Activated CD8-positive, alpha-beta T cell treated with anti-CD3 and anti-CD28 coated beads, Interleukin-2, amount 10 ng/mL, durations not matched to agents 7 days and 5 days (primary cell): ENCODE results near the gene GTF3A. TPM values are rescaled to one million over a fixed set of nuclear protein-coding genes. Genes with fewer than 3 reads are reported as not detected.

Experiments used
- ATAC-seq: fragments of 150-1000 bp; cut with Tn5 transposase; one replicate; pipeline ENCODE4 v1.10.0; 2021; ENCODE audit warnings: moderate library complexity
- CTCF ChIA-PET: fragments of 350-600 bp; sonication (Branson Sonifier 250); formaldehyde crosslinking; loops from one replicate; lab custom pipeline; 2021; ENCODE audit warnings: antibody characterized with exemption; lab: Charles Lee
- POLR2A ChIA-PET: fragments of 350-600 bp; sonication (Branson Sonifier 250); formaldehyde crosslinking; loops from one replicate; lab custom pipeline; 2021; ENCODE audit warnings: antibody characterized with exemption; lab: Charles Lee
- DNase-seq: peaks from one replicate; pipeline ENCODE4 v3.0.0-alpha.2; 2020
- H3K27ac Mint-ChIP-seq: one replicate; pipeline ENCODE4 v1.8.0; 2021; ENCODE audit warnings: mild to moderate bottlenecking, mixed read lengths
- H3K27me3 Mint-ChIP-seq: one replicate; pipeline ENCODE4 v1.8.0; 2021; ENCODE audit warnings: low read depth, mixed read lengths
- H3K36me3 Mint-ChIP-seq: one replicate; pipeline ENCODE4 v1.8.0; 2021; ENCODE audit warnings: low read depth, mixed read lengths
- H3K4me1 Mint-ChIP-seq: one replicate; pipeline ENCODE4 v1.8.0; 2021; ENCODE audit warnings: low read depth, mixed read lengths
- H3K4me3 Mint-ChIP-seq: one replicate; pipeline ENCODE4 v1.8.0; 2021; ENCODE audit warnings: mild to moderate bottlenecking, mixed read lengths
- H3K9me3 Mint-ChIP-seq: one replicate; pipeline ENCODE4 v1.8.0; 2022; ENCODE audit warnings: mixed read lengths; ENCODE audit not compliant: insufficient read depth
- total RNA-seq, 2 experiments: library from RNA; stranded (reverse); gene quantifications; one replicate each; pipeline ENCODE4 v1.2.3, GENCODE V29; 2021

Gene GTF3A
- total RNA-seq, 2 experiments from 2014 or later = 227 to 233 TPM

- CTCF ChIA-PET = interaction anchor here (1.1 to 4.0 kb wide), 5 partner anchors 24 to 377 kb away, joined by 3 to 36 read pairs (median 9); partner anchors contain the start of genes GTF3A, LNX2 and POLR1D
- no peaks in the 10 kb centered on the region for H3K27me3 Mint-ChIP-seq
- H3K9me3 Mint-ChIP-seq = no peaks in the 10 kb centered on the region
- H3K36me3 Mint-ChIP-seq = peaks cover 6% of the 10 kb centered on the region
- H3K27ac Mint-ChIP-seq = peak within 1 kb of the TSS; percentile 93
- peaks cover 55% of the 10 kb centered on the region for H3K4me1 Mint-ChIP-seq
- H3K4me3 Mint-ChIP-seq = peak within 1 kb of the TSS; percentile 91
- POLR2A ChIA-PET = interaction anchor here (0.7 to 10.0 kb wide), 8 partner anchors 13 to 171 kb away, joined by 3 to 156 read pairs (median 4); partner anchors contain the start of genes GTF3A and LNX2
- peak; percentile 98 for DNase-seq
- peak; percentile 93 for ATAC-seq
These were observed 25.8 kb downstream of the GTF3A start, which contains the start of gene MTIF3 for GRCh38 chr13:27449936-27450828. Gene MTIF3, minus strand, starts transcription at chr13:27450564. Its CDS starts 10,116 bp downstream, at chr13:27440448.

GRCh38 chr13:27450921-27451471, 26.6 kb downstream of the GTF3A start:
- H3K4me3 Mint-ChIP-seq = peak overlapping the region; percentile 91
- ChIA-PET CTCF (interaction anchor here (1.0 to 2.5 kb wide), 6 partner anchors 9 to 376 kb away, joined by 3 to 10 read pairs (median 5); partner anchors contain the start of genes LNX2 and POLR1D), POLR2A (interaction anchor here (0.7 to 10.0 kb wide), 6 partner anchors 11 to 170 kb away, joined by 3 to 156 read pairs (median 4); partner anchors contain the start of genes GTF3A and LNX2)
- peaks cover 57% of the 10 kb centered on the region for H3K4me1 Mint-ChIP-seq
- H3K36me3 Mint-ChIP-seq = peaks cover 6% of the 10 kb centered on the region
- ATAC-seq (peak; percentile 7), DNase-seq (no peak)
- peak overlapping the region; percentile 93 for H3K27ac Mint-ChIP-seq
- no peaks in the 10 kb centered on the region for H3K27me3 Mint-ChIP-seq
- H3K9me3 Mint-ChIP-seq = no peaks in the 10 kb centered on the region

- Mint-ChIP-seq H3K4me1 (peaks cover 32% of the 10 kb centered on the region), H3K4me3 (peak overlapping the region; percentile 85), H3K36me3 (no peaks in the 10 kb centered on the region), H3K9me3 (no peaks in the 10 kb centered on the region), H3K27ac (peak overlapping the region; percentile 98), H3K27me3 (no peaks in the 10 kb centered on the region)
- CTCF ChIA-PET = interaction anchor here (0.9 to 2.9 kb wide), 7 partner anchors 11 to 164 kb away, joined by 4 to 10 read pairs (median 4); partner anchors contain the start of gene LNX2
- DNase-seq (no peak), ATAC-seq (peak; percentile 50)
- POLR2A ChIA-PET = interaction anchor here (1.0 to 10.0 kb wide), 3 partner anchors 18 to 165 kb away, joined by 5 to 156 read pairs (median 5); partner anchors contain the start of genes GTF3A and LNX2
These were observed 31.0 kb downstream of the GTF3A start for GRCh38 chr13:27455331-27455855.

GRCh38 chr13:27461940-27462584, 37.6 kb downstream of the GTF3A start:
- Mint-ChIP-seq H3K36me3 (no peaks in the 10 kb centered on the region), H3K27me3 (no peaks in the 10 kb centered on the region), H3K4me3 (no peak overlapping the region), H3K27ac (no peak overlapping the region), H3K9me3 (no peaks in the 10 kb centered on the region), H3K4me1 (peaks cover 4% of the 10 kb centered on the region)
- no peak for DNase-seq
- ChIA-PET POLR2A (interaction anchor here (0.6 kb wide), 1 partner anchor 151 kb away, joined by 3 read pairs; no protein-coding TSS in a partner anchor), CTCF (no interaction called here)
- no peak for ATAC-seq

GRCh38 chr13:27463500-27463899, 39.1 kb downstream of the GTF3A start:
- Mint-ChIP-seq H3K27me3 (no peaks in the 10 kb centered on the region), H3K4me3 (no peak overlapping the region), H3K27ac (no peak overlapping the region), H3K36me3 (no peaks in the 10 kb centered on the region), H3K4me1 (peaks cover 4% of the 10 kb centered on the region), H3K9me3 (no peaks in the 10 kb centered on the region)
- POLR2A ChIA-PET = interaction anchor here (0.9 to 1.3 kb wide), 2 partner anchors 13 to 37 kb away, joined by 3 to 4 read pairs; no protein-coding TSS in a partner anchor
- CTCF ChIA-PET = no interaction called here
- DNase-seq (no peak), ATAC-seq (no peak)

- ChIA-PET POLR2A (interaction anchor here (1.1 kb wide), 1 partner anchor 15 kb away, joined by 3 read pairs; no protein-coding TSS in a partner anchor), CTCF (interaction anchor here (1.5 to 2.1 kb wide), 3 partner anchors 10 to 361 kb away, joined by 6 to 9 read pairs (median 6); no protein-coding TSS in a partner anchor)
- H3K9me3 Mint-ChIP-seq = no peaks in the 10 kb centered on the region
- peaks cover 4% of the 10 kb centered on the region for H3K4me1 Mint-ChIP-seq
- H3K27ac Mint-ChIP-seq = no peak overlapping the region
- DNase-seq (no peak), ATAC-seq (no peak)
- no peak overlapping the region for H3K4me3 Mint-ChIP-seq
- H3K27me3 Mint-ChIP-seq = peaks cover 5% of the 10 kb centered on the region
- no peaks in the 10 kb centered on the region for H3K36me3 Mint-ChIP-seq
These were observed 41.2 kb downstream of the GTF3A start for GRCh38 chr13:27465611-27466010.

GRCh38 chr13:27466513-27466912, 42.1 kb downstream of the GTF3A start:
- DNase-seq (no peak), ATAC-seq (no peak)
- Mint-ChIP-seq H3K36me3 (no peaks in the 10 kb centered on the region), H3K4me1 (peaks cover 4% of the 10 kb centered on the region), H3K9me3 (no peaks in the 10 kb centered on the region), H3K27ac (no peak overlapping the region), H3K27me3 (peaks cover 7% of the 10 kb centered on the region), H3K4me3 (no peak overlapping the region)
- ChIA-PET CTCF (interaction anchor here (1.5 to 2.1 kb wide), 3 partner anchors 11 to 360 kb away, joined by 6 to 9 read pairs (median 6); no protein-coding TSS in a partner anchor), POLR2A (no interaction called here)

- ATAC-seq = no peak
- Mint-ChIP-seq H3K27me3 (peaks cover 7% of the 10 kb centered on the region), H3K27ac (no peak overlapping the region), H3K9me3 (no peaks in the 10 kb centered on the region), H3K4me1 (peaks cover 20% of the 10 kb centered on the region), H3K36me3 (no peaks in the 10 kb centered on the region), H3K4me3 (no peak overlapping the region)
- CTCF ChIA-PET = no interaction called here
- no peak for DNase-seq
- POLR2A ChIA-PET = no interaction called here
These were observed 45.8 kb downstream of the GTF3A start for GRCh38 chr13:27470075-27470820.

GRCh38 chr13:27472441-27472840, 48.0 kb downstream of the GTF3A start:
- no peak for DNase-seq
- CTCF ChIA-PET = interaction anchor here (1.0 to 1.2 kb wide), 2 partner anchors 354 to 511 kb away, joined by 3 read pairs; no protein-coding TSS in a partner anchor
- H3K4me3 Mint-ChIP-seq = no peak overlapping the region
- ATAC-seq = peak; percentile 28
- H3K27ac Mint-ChIP-seq = no peak overlapping the region
- POLR2A ChIA-PET = interaction anchor here (1.6 kb wide), 1 partner anchor 17 kb away, joined by 5 read pairs; no protein-coding TSS in a partner anchor
- peaks cover 7% of the 10 kb centered on the region for H3K27me3 Mint-ChIP-seq
- no peaks in the 10 kb centered on the region for H3K9me3 Mint-ChIP-seq
- no peaks in the 10 kb centered on the region for H3K36me3 Mint-ChIP-seq
- peaks cover 19% of the 10 kb centered on the region for H3K4me1 Mint-ChIP-seq

- ChIA-PET CTCF (interaction anchor here (1.0 to 1.6 kb wide), 4 partner anchors 17 to 511 kb away, joined by 3 to 4 read pairs (median 3); no protein-coding TSS in a partner anchor), POLR2A (interaction anchor here (0.5 to 1.6 kb wide), 2 partner anchors 17 to 28 kb away, joined by 3 to 5 read pairs; no protein-coding TSS in a partner anchor)
- no peak overlapping the region for H3K4me3 Mint-ChIP-seq
- H3K4me1 Mint-ChIP-seq = peaks cover 19% of the 10 kb centered on the region
- ATAC-seq (peak; percentile 91), DNase-seq (peak; percentile 46)
- H3K36me3 Mint-ChIP-seq = no peaks in the 10 kb centered on the region
- H3K9me3 Mint-ChIP-seq = no peaks in the 10 kb centered on the region
- peaks cover 7% of the 10 kb centered on the region for H3K27me3 Mint-ChIP-seq
- peak overlapping the region; percentile 30 for H3K27ac Mint-ChIP-seq
These were observed 48.5 kb downstream of the GTF3A start for GRCh38 chr13:27472941-27473340.
